Activated T-cell treated with anti-CD3 and anti-CD28 coated beads for 48 hours (primary cell): ENCODE measurements around the gene COL6A2.

Experiments used
- DNase-seq: peaks from one replicate; pipeline ENCODE4 v3.0.0-alpha.2; 2020; ENCODE audit warnings: low read depth

COL6A2 gene

GRCh38 chr21:46144464-46145070 lies 46.7 kb downstream of the COL6A2 start:
- no peak for DNase-seq

- no peak for DNase-seq
Observed at GRCh38 chr21:46145159-46145839, 47.4 kb downstream of the COL6A2 start.

GRCh38 chr21:46145840-46146691 lies 48.2 kb downstream of the COL6A2 start:
- no peak for DNase-seq

DNA sequence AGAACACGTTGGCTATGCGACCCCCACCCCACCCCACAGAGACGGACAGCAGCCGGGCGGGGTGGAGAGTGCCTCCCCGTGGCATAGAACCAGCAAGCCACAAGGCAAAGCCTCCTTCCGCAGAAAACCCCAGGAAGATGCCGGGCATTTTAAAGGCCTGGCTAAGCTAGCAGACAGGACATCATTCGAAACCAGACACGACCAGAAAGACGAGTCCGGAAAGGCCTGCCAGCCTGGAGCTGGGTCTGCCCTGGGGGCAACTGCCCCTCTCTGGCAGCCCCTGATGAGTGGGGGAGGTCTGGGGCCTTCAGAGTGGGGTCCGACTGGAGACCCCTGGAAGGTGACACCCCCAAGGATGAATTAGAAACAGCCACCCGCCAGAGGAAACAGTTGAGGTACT lies 48.9 kb downstream of the COL6A2 start:
- DNase-seq = no peak

DNA sequence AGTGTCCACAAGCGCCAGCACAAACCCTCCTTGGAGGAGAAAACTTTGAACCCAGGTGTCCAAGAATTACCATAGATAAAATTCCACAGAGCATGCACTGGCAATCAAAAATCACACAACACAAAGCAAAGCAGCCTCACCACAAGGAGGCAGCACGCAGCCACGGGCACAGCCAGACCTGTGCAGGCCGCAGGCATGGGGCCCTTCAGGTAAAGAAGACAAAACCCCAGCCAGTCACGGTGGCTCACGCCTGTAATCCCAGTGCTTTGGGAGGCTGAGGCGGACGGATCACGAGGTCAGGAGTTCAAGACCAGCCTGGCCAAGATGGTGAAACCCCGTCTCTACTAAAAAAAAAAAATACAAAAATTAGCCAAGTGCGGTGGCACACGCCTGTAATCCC lies 49.5 kb downstream of the COL6A2 start:
- peak; percentile 45 for DNase-seq

DNA sequence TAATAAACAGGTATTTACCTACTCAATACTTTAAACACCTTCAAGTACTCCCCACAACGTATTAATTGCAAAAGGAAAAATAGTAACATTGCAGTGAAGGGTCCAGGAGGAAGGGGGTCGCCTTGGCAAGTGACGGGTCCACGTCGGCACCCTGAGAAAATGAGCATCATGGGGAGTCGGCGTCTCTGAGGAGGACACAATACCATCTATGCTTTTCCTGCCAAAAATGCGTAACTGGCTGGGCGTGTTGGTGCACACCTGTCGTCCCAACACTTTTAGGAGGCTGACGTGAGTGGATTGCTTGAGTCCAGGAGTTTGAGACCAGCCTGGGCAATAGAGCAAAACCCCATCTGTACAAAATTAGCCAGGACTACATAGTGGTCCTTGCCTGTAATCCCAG lies 50.2 kb downstream of the COL6A2 start:
- no peak for DNase-seq

GRCh38 chr21:46149205-46149901 lies 51.4 kb downstream of the COL6A2 start:
- no peak for DNase-seq

DNA sequence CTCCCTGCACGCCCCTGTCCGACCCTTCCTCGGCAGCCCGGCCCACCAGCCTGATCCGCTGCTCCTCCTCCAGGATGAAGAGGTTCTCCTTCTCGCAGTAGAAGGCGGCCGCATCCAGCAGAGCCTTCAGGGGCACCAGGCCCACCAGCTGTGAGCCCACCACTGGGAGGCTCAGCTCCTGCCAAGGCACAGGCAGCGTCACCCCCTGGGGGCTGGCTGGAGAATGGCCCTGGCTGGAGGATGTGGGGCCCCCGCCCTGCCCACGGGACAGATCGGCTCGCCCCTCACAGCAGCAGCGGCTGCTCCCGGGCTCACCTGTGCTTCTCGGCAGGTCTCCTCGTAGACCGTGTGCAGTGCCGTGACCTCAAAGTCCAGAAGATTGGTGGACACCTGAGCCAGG lies 52.2 kb downstream of the COL6A2 start:
- no peak for DNase-seq

GRCh38 chr21:46150491-46151121 lies 52.7 kb downstream of the COL6A2 start:
- DNase-seq = no peak

- DNase-seq = no peak
Observed at GRCh38 chr21:46151261-46151988, 53.5 kb downstream of the COL6A2 start.

- DNase-seq = no peak
Observed at GRCh38 chr21:46151989-46152926, 54.3 kb downstream of the COL6A2 start.

- no peak for DNase-seq
Observed at GRCh38 chr21:46152927-46153246, 55.0 kb downstream of the COL6A2 start.

- DNase-seq = peak; percentile 57
Observed at GRCh38 chr21:46153247-46154154, 55.6 kb downstream of the COL6A2 start.

- no peak for DNase-seq
Observed at GRCh38 chr21:46154155-46154954, 56.4 kb downstream of the COL6A2 start.

DNA sequence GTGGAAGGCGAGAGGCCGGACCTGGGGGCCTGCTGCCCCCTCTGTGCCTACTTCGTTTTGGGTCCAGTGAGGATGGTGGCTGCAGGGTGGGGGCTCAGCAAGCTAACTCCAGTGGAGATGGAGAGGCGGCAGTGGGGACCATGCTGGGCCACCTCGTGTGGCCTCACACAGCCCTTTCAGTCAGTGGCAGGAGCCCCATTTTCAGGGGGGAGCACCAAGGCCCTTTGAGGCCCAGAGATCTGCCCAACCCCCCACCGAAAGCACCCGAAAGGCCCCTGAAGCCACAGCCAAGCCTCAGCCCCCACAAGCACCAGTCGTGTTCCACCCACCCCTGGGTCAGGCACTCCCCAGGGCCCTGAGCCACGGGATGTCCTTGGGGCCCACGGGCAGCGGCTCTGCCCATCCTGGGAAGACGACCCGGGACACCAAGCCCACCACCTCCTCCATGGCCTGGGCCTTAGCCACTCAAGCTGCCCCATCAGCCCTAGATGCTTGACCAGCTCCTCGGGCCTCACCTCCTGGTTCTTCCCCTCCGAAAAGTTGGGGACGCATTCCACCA lies 57.1 kb downstream of the COL6A2 start:
- no peak for DNase-seq

- DNase-seq = no peak
Observed at GRCh38 chr21:46155514-46156377, 57.8 kb downstream of the COL6A2 start, which contains the start of gene FTCD. TSS of gene FTCD (minus strand) at chr21:46155579. CDS start at chr21:46155523, 56 bp downstream.

DNA sequence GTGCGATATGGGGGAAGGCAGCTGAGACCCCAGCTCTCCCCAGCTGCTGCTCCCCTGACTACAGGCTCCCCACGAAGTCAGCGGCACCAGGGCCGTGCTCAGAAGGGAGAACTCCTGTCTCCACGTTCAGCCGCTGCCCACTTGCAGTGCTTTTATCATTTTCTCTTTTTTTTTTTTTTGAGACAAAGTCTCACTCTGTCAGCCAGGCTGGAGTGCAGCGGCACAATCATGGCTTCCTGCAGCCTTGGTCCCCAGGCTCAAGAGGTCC lies 58.4 kb downstream of the COL6A2 start:
- no peak for DNase-seq
